ENCODE results near the gene CNTNAP5.

DNA sequence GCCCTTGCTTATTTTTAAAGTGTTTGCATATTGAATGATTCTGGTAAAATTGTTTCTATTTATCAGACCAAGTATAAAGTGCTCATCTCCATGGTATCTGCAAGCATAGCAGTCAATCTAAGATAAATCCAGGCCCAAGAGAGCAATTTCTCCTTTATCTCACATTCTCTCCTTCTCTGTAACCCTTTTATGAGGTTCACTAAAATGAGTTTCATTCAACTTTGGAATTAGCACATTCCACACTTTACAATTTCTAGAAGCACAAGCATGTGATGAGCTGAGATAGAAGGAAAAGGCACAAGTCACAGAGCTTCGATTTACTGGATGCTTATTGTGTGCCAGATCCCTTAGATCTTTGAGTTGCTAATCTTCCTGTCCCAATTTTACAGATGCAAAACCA lies 97.3 kb downstream of the CNTNAP5 start:
- no peak for TF ChIP-seq EZH2 (IDR thresholded peaks at IDR 0.05; ENCODE audit: borderline replicate concordance, low read depth, low read length, severe bottlenecking)
- TF ChIP-seq, protein P1, sequence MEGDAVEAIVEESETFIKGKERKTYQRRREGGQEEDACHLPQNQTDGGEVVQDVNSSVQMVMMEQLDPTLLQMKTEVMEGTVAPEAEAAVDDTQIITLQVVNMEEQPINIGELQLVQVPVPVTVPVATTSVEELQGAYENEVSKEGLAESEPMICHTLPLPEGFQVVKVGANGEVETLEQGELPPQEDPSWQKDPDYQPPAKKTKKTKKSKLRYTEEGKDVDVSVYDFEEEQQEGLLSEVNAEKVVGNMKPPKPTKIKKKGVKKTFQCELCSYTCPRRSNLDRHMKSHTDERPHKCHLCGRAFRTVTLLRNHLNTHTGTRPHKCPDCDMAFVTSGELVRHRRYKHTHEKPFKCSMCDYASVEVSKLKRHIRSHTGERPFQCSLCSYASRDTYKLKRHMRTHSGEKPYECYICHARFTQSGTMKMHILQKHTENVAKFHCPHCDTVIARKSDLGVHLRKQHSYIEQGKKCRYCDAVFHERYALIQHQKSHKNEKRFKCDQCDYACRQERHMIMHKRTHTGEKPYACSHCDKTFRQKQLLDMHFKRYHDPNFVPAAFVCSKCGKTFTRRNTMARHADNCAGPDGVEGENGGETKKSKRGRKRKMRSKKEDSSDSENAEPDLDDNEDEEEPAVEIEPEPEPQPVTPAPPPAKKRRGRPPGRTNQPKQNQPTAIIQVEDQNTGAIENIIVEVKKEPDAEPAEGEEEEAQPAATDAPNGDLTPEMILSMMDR (IDR thresholded peaks at IDR 0.05; ENCODE audit: extremely low read depth in 1 of 2, insufficient read depth in 1 of 2, low read depth in 1 of 2, low read length in 2 of 2) = no peak
- no peak for TF ChIP-seq POLR2AphosphoS5 (IDR thresholded peaks at IDR 0.05; ENCODE audit: insufficient read depth, low read depth, low read length)
- TF ChIP-seq MYC (IDR thresholded peaks at IDR 0.05; ENCODE audit: low read depth, low read length) = no peak
- TF ChIP-seq JUN (IDR thresholded peaks at IDR 0.05; ENCODE audit: borderline replicate concordance, insufficient read depth, insufficient read length, low read depth) = no peak

Data from endothelial cell of umbilical vein (primary cell).